HG02938 (cell line): ENCODE results near the gene RANGRF.
"Not testable (repeated sequence)": the region's sequence is repeated elsewhere in the genome, so short reads cannot be mapped to it uniquely, and the experiment has no call there.

Source experiments
- ATAC-seq: cut with Tn5 transposase; IDR thresholded peaks from one replicate; pipeline ENCODE4 v1.9.1; 2021; ENCODE audit warnings: mild to moderate bottlenecking, moderate library complexity; ENCODE audit not compliant: unreplicated experiment

Gene RANGRF

GRCh38 chr17:8288336-8289102 is at the start of gene RANGRF:
Gene RANGRF, plus strand, starts transcription at chr17:8288670. Its CDS starts 119 bp downstream, at chr17:8288789.
- ATAC-seq, result peak; percentile 73

- ATAC-seq, result no peak
Measured at GRCh38 chr17:8243827-8244226, 44.6 kb upstream of the RANGRF start.

- ATAC-seq, result no peak
Measured at GRCh38 chr17:8244768-8245167, 43.7 kb upstream of the RANGRF start.

- peak; percentile 47 for ATAC-seq
Measured at GRCh38 chr17:8248751-8249607, 39.5 kb upstream of the RANGRF start, which contains the start of gene PFAS. Gene PFAS, plus strand, starts transcription at chr17:8249289. Its CDS starts 4,649 bp downstream, at chr17:8253938.

GRCh38 chr17:8249621-8250500 is 38.6 kb upstream of the RANGRF start:
- ATAC-seq, result no peak

- not testable (repeated sequence) for ATAC-seq
Measured at GRCh38 chr17:8251411-8251810, 37.1 kb upstream of the RANGRF start.

GRCh38 chr17:8253801-8254200 is 34.7 kb upstream of the RANGRF start:
- ATAC-seq, result no peak

GRCh38 chr17:8254881-8255280 is 33.6 kb upstream of the RANGRF start:
- no peak for ATAC-seq

- ATAC-seq, result no peak
Measured at GRCh38 chr17:8255499-8255898, 33.0 kb upstream of the RANGRF start.

GRCh38 chr17:8256291-8256690 is 32.2 kb upstream of the RANGRF start:
- no peak for ATAC-seq

GRCh38 chr17:8256691-8257090 is 31.8 kb upstream of the RANGRF start:
- no peak for ATAC-seq

- ATAC-seq, result no peak
Measured at GRCh38 chr17:8257801-8258200, 30.7 kb upstream of the RANGRF start.

GRCh38 chr17:8264320-8264719 is 24.1 kb upstream of the RANGRF start:
- no peak for ATAC-seq

- ATAC-seq, result no peak
Measured at GRCh38 chr17:8264836-8265542, 23.5 kb upstream of the RANGRF start.

- no peak for ATAC-seq
Measured at GRCh38 chr17:8266648-8267479, 21.6 kb upstream of the RANGRF start.

GRCh38 chr17:8267480-8268147 is 20.9 kb upstream of the RANGRF start:
- ATAC-seq, result no peak

- no peak for ATAC-seq
Measured at GRCh38 chr17:8268550-8269298, 19.7 kb upstream of the RANGRF start.

GRCh38 chr17:8272421-8272820 is 16.0 kb upstream of the RANGRF start:
- no peak for ATAC-seq
